GM21423 (cell line): Measurements from ENCODE around the gene NRN1L.

Source experiments
- ATAC-seq: cut with Tn5 transposase; IDR thresholded peaks from one replicate; pipeline ENCODE4 v1.9.1; 2021; ENCODE audit warnings: mild to moderate bottlenecking, moderate library complexity; ENCODE audit not compliant: unreplicated experiment

NRN1L gene

DNA sequence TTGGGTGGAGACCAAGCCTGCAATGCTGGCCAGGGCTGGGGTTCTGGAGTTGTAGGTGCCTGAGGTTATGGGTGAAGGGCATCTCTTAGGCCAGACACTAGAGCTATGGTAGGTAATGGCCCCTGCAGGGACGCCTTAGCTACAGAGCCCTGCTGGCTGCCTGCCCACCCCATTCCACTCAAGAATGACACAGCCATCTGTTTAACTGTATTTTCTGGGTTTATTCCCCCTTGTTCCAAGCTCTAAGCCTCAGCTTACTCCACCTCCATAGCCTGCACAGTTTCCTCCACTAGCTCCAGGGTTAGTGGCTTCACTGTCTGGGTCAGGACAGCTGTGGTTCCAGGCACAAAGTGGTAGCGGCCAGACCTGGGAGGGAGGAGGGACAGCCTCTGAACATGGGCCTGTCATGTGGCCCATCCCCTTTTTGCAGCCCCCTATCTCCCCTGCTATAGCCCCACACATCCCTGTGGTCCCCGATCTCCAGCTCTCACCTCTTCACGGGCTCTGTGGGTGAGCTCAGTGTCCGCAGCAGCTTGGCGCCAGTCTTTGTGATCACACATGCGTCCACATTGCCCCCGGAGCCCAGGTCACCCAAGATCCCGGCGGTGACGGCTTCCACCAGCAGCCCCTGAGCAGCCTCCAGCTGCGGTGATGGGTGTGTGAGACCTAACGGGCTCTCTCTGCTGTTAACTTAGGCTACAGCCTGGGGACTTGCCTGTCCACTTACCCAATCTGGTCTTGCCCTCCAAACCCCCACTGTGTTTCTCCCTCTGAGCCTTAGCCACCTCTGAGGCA is 49.8 kb downstream of the NRN1L start:
- no peak for ATAC-seq

DNA sequence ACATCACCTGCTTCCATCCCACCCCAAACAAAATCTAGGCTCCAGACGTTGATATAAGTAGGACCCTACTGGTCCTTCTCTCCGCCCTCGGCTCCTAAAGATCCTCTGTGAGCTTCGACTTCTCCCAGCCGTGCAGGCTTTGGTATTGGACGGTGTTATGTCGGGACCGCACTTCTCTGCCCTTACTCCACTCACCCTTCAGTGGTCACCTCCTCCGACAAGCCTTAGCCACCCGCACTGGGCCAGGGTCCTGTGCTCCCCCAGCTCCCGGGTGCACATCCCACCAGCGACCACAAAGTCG is 50.4 kb downstream of the NRN1L start:
- no peak for ATAC-seq

DNA sequence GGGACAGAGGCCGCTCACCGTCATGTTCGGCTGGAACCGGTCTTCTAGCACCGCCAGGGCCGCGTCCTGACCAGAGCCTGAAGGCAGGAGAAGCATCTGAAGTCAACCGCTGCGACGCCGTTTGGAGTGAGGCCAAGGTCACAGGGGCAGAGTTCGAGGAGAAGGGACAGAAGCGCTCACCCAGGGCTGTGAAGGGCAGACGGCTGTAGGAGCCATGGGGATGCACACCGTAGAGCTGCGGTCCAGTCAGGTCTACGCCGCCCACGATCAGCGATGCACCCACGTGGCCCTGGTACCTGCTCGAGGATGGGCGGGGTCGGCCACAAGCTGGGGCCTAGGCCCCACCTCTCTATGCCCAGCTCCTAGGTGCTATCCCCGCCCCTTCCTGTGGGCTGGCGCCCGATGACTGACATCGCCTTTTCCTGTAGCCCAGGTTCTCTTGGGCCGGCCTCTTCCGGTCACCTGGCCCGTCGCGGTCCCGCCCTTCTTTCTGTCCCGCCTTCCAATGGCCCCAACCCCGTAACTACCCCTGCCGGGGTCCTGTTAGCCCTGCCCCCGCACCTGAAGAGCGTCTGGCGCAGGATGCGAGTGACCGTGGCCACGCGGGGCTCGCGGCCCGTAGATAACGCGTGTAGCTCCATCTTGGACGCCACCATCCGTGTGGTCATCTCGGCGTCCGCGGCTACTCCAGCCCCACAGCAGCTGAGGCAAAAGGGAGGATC is 50.9 kb downstream of the NRN1L start:
- ATAC-seq: peak; percentile 82
